ENCODE measurements around the gene KIAA0825. TPM values are rescaled to one million over a fixed set of nuclear protein-coding genes. Genes with fewer than 3 reads are reported as not detected.
"Not testable (repeated sequence)": the region's sequence is repeated elsewhere in the genome, so short reads cannot be mapped to it uniquely, and the experiment has no call there.

KIAA0825 gene
- total RNA-seq, 1 donor from 2014 or later = 1.5 TPM

- no peak for ATAC-seq (ENCODE audit: poor library complexity)
- DNase-seq = no peak
- intact Hi-C loops (cut with DNase I) = no loop called here
Observed at GRCh38 chr5:94173100-94173499, 445.3 kb downstream of the KIAA0825 start.

- intact Hi-C loops (cut with DNase I); ATAC-seq (ENCODE audit: poor library complexity); DNase-seq: not testable (repeated sequence)
Observed at GRCh38 chr5:94171070-94171469, 447.3 kb downstream of the KIAA0825 start.

- ATAC-seq (ENCODE audit: poor library complexity); intact Hi-C loops (cut with DNase I); DNase-seq: not testable (repeated sequence)
Observed at GRCh38 chr5:94170158-94170557, 448.2 kb downstream of the KIAA0825 start.

GRCh38 chr5:94168151-94168550 lies 450.3 kb downstream of the KIAA0825 start:
- ATAC-seq (ENCODE audit: poor library complexity) (no peak), DNase-seq (no peak)
- intact Hi-C loops (cut with DNase I) = no loop called here

GRCh38 chr5:94161801-94162200 lies 456.6 kb downstream of the KIAA0825 start:
- no peak for DNase-seq
- no peak for ATAC-seq (ENCODE audit: poor library complexity)
- intact Hi-C loops (cut with DNase I) = no loop called here

- intact Hi-C loops (cut with DNase I) = no loop called here
- ATAC-seq (ENCODE audit: poor library complexity) (no peak), DNase-seq (no peak)
Observed at GRCh38 chr5:94159144-94159543, 459.3 kb downstream of the KIAA0825 start.

GRCh38 chr5:94157704-94158539 lies 460.5 kb downstream of the KIAA0825 start:
- DNase-seq = no peak
- ATAC-seq (ENCODE audit: poor library complexity) = no peak
- intact Hi-C loops (cut with DNase I) = no loop called here

- DNase-seq = no peak
- no peak for ATAC-seq (ENCODE audit: poor library complexity)
- intact Hi-C loops (cut with DNase I) = no loop called here
Observed at GRCh38 chr5:94154672-94155071, 463.7 kb downstream of the KIAA0825 start.

GRCh38 chr5:94153736-94154450 lies 464.5 kb downstream of the KIAA0825 start:
- no peak for DNase-seq
- ATAC-seq (ENCODE audit: poor library complexity) = no peak
- intact Hi-C loops (cut with DNase I) = no loop called here

- ATAC-seq (ENCODE audit: poor library complexity) = not testable (repeated sequence)
Observed at GRCh38 chr5:94143621-94144020, 474.8 kb downstream of the KIAA0825 start.

GRCh38 chr5:94140300-94140699 lies 478.1 kb downstream of the KIAA0825 start:
- DNase-seq = no peak
- no peak for ATAC-seq (ENCODE audit: poor library complexity)
- intact Hi-C loops (cut with DNase I) = no loop called here

More at GRCh38 chr5:94143621-94144020, 474.8 kb downstream of the KIAA0825 start:
- intact Hi-C loops (cut with DNase I); DNase-seq: not testable (repeated sequence)

- DNase-seq (no peak), ATAC-seq (ENCODE audit: poor library complexity) (no peak)
- intact Hi-C loops (cut with DNase I) = no loop called here
Observed at GRCh38 chr5:94130077-94130476, 488.3 kb downstream of the KIAA0825 start.

GRCh38 chr5:94125107-94125506 lies 493.3 kb downstream of the KIAA0825 start:
- ATAC-seq (ENCODE audit: poor library complexity) = no peak
- intact Hi-C loops (cut with DNase I) = no loop called here
- no peak for DNase-seq

GRCh38 chr5:94116317-94116716 lies 502.1 kb downstream of the KIAA0825 start:
- DNase-seq; intact Hi-C loops (cut with DNase I): not testable (repeated sequence)

GRCh38 chr5:94113087-94113486 lies 505.3 kb downstream of the KIAA0825 start:
- intact Hi-C loops (cut with DNase I) = no loop called here
- DNase-seq (no peak), ATAC-seq (ENCODE audit: poor library complexity) (no peak)

More at GRCh38 chr5:94116317-94116716, 502.1 kb downstream of the KIAA0825 start:
- not testable (repeated sequence) for ATAC-seq (ENCODE audit: poor library complexity)

GRCh38 chr5:94111209-94112004 lies 507.0 kb downstream of the KIAA0825 start:
- ATAC-seq (ENCODE audit: poor library complexity) (peak; percentile 100), DNase-seq (peak; percentile 97)
- intact Hi-C loops (cut with DNase I) = no loop called here

- no peak for DNase-seq
- no peak for ATAC-seq (ENCODE audit: poor library complexity)
- intact Hi-C loops (cut with DNase I) = no loop called here
Observed at GRCh38 chr5:94103514-94104245, 514.7 kb downstream of the KIAA0825 start.
